Thoracic aorta (tissue), 2 donors: ENCODE measurements around the gene SNED1. TPM values are rescaled to one million over a fixed set of nuclear protein-coding genes. Genes with fewer than 3 reads are reported as not detected.

ENCODE experiments used
- ATAC-seq: fragments of 150-250 bp; one replicate; pipeline ENCODE4 v1.8.0; 2017; ENCODE audit warnings: low read depth; ENCODE audit not compliant: insufficient number of reproducible peaks, low FRiP score
- DNase-seq: peaks from one replicate; pipeline ENCODE4 v3.0.0-alpha.2; 2020; ENCODE audit warnings: low spot score
- H3K27ac ChIP-seq, 2 donors: fragments of 200-600 bp; sonication (generic); 1 replicate in 1 of 2; 2 replicates in 1 of 2; pipeline ENCODE4 v1.5.1; 2016; ENCODE audit warnings: mild to moderate bottlenecking in 2 of 2, moderate library complexity in 2 of 2
- H3K27me3 ChIP-seq: fragments of 200-600 bp; sonication (generic); replicated peaks from 2 replicates; pipeline ENCODE4 v1.6.0; 2016; ENCODE audit warnings: mild to moderate bottlenecking; ENCODE audit not compliant: insufficient read depth
- H3K36me3 ChIP-seq: fragments of 200-600 bp; sonication (generic); one replicate; pipeline ENCODE4 v1.5.1; 2016
- H3K4me1 ChIP-seq, 2 donors: fragments of 200-600 bp; sonication (generic); 1 replicate in 1 of 2; 2 replicates in 1 of 2; pipeline versions ENCODE4 v1.5.1 to v1.6.0; 2016; ENCODE audit warnings: low read depth in 2 of 2, mild to moderate bottlenecking in 1 of 2; ENCODE audit not compliant: control insufficient read depth in 1 of 2
- H3K4me3 ChIP-seq: fragments of 200-600 bp; sonication (generic); 2 replicates; pipeline ENCODE4 v1.5.1; 2016; ENCODE audit warnings: mild to moderate bottlenecking
- H3K9me3 ChIP-seq: fragments of 200-600 bp; sonication (generic); 2 replicates; pipeline ENCODE4 v1.5.1; 2016
- CTCF ChIP-seq: fragments of 200-600 bp; sonication (generic); IDR thresholded peaks from one replicate; pipeline ENCODE4 v1.5.1; 2019; ENCODE audit warnings: antibody characterized with exemption
- total RNA-seq, 2 donors: library from RNA; depleted of rRNA; stranded (reverse); fragments of >200 nt; gene quantifications; one replicate each; pipeline versions ENCODE4 v1.1.0 to v1.2.3, GENCODE V29; 2016

Gene SNED1
- total RNA-seq, 2 donors from 2014 or later: 133 to 206 TPM

- Histone ChIP-seq H3K4me1 (no peaks in the 10 kb centered on the region), H3K36me3 (peaks cover 61% of the 10 kb centered on the region), H3K27me3 (no peaks in the 10 kb centered on the region), H3K9me3 (no peaks in the 10 kb centered on the region), H3K27ac (no peak overlapping the region), H3K4me3 (no peak overlapping the region)
- no peak for TF ChIP-seq CTCF
- ATAC-seq (no peak), DNase-seq (no peak)
These were observed 75.0 kb downstream of the SNED1 start for GRCh38 chr2:241073166-241074064.

DNA sequence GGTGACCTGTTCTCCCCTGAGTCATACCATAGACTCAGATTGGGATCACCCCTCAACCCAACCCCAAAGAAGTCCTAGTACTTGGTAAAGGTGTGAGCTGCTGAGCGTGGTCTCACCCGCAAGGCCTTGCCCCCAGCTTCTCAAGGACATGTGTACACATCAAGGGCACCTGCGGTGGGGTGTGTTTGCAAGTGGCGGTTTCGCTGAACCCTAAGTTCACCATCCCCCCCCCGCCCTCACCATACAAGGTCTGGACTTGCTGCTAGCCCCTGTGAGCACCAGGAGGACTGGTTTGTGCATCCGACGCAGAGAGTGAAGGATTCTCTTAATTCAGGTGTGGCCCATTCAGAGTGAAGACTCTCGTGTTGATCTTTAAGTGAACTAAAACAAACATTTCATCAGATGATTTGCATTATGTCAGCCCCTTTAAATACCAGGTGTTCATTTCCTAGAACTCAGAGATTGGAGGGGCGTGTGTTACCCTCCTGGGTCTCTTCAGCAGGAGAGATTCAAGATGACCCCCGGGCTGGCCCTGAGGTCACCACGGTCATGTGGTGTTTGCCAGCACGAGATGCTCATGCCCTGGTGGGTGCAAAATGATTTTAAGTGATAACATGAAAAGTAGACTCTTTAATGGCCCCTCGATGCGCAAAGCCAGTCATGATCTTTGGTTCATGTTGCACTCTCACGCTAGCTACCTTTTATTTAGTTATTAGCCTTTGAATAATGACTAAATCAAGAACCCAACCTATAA lies 75.8 kb downstream of the SNED1 start:
- DNase-seq (no peak), ATAC-seq (no peak)
- no peaks in the 10 kb centered on the region for H3K9me3 ChIP-seq
- peaks cover 53% of the 10 kb centered on the region for H3K36me3 ChIP-seq
- no peaks in the 10 kb centered on the region for H3K4me1 ChIP-seq
- TF ChIP-seq CTCF: no peak
- H3K4me3 ChIP-seq: no peak overlapping the region
- H3K27ac ChIP-seq: no peak overlapping the region
- H3K27me3 ChIP-seq: no peaks in the 10 kb centered on the region

DNA sequence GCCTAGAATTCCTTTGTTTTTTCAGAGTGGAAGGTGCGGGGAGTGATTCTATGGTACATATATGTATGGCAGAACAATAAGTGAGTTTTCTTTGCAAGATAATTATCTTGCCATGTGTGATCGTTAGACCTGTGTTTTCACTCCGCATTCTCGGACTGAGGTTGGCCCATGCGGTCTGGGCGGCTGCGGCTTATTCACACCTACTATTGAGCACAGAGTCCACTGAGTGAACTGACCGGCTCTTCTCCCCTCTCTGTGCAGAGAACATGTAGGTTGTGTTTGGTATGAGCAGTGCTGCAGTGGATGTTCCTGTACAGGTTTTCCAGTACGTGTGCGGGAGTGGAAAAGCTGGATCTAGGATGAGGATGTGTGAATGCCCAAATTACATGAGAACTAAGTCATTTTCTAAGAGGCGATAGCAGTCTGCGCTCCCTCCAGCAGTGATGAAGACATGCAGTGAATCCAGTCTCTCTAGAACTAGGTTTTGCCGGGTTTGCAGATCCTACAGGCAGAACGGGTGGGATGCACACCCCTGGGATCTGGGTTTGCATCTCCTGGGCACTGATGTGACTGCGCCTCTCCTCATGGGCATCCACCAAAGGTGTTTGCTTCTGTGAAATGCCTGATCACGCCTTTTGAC lies 76.6 kb downstream of the SNED1 start:
- DNase-seq (no peak), ATAC-seq (no peak)
- Histone ChIP-seq H3K36me3 (peaks cover 46% of the 10 kb centered on the region), H3K27ac (no peak overlapping the region), H3K9me3 (no peaks in the 10 kb centered on the region), H3K4me3 (no peak overlapping the region), H3K4me1 (no peaks in the 10 kb centered on the region), H3K27me3 (no peaks in the 10 kb centered on the region)
- no peak for TF ChIP-seq CTCF

- Histone ChIP-seq H3K27me3 (no peaks in the 10 kb centered on the region), H3K4me1 (no peaks in the 10 kb centered on the region), H3K36me3 (peaks cover 1% of the 10 kb centered on the region), H3K9me3 (no peaks in the 10 kb centered on the region), H3K27ac (no peak overlapping the region), H3K4me3 (no peak overlapping the region)
- no peak for DNase-seq
- ATAC-seq: no peak
- TF ChIP-seq CTCF: no peak
These were observed 82.2 kb downstream of the SNED1 start for GRCh38 chr2:241080405-241081189.
